ENCODE results near the gene ITPR2.
"Not testable (repeated sequence)": the region's sequence is repeated elsewhere in the genome, so short reads cannot be mapped to it uniquely, and the experiment has no call there.

The ITPR2 gene

DNA sequence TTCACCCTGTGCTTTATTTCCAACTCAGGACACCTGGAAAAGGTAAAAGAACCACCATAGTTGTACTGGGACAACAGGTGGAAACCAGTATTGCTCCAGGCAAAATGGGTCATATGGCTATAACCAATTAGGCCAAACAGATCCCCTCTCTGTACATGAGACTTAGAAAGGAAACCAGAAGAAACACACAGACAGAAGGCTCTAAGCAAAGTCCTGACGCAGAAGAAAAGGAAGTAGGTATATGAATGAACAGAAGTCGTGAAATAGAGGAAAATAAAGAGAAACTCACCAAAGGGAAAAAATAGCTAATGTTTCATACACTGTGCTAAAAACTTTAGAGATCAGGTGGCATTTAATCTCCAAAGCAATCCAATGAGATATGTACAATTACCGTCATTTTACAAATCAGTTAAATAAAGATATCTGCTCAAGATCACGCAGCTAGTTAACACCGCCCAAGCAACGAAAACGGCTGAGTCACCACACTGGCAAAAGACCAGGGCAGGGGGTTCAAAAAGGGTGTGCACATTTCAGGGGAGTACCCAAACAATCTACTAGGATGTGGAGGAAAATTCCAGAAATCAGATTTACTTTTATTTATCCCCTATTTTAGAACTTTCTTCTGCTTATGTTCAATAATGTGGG, 82.3 kb downstream of the ITPR2 start:
- no peak for DNase-seq

DNA sequence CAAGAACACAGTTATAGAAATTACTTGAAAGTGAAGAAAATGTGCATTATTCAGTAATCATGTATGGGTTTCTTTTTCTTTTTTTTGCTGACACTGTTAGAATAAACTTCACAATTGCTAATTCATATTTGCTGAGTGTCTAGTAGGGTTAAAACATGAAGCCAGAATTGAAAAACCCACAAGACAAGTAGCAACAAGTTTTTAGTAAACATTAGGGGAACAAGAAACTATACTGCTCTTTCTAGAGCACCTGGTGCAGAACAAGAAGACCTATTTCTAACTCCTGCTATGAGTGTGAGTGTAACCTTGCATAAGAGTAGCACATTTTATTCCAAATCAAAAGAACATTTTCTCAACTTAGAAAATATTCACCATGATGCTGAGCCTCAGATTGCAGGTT, 83.2 kb downstream of the ITPR2 start:
- no peak for DNase-seq

DNA sequence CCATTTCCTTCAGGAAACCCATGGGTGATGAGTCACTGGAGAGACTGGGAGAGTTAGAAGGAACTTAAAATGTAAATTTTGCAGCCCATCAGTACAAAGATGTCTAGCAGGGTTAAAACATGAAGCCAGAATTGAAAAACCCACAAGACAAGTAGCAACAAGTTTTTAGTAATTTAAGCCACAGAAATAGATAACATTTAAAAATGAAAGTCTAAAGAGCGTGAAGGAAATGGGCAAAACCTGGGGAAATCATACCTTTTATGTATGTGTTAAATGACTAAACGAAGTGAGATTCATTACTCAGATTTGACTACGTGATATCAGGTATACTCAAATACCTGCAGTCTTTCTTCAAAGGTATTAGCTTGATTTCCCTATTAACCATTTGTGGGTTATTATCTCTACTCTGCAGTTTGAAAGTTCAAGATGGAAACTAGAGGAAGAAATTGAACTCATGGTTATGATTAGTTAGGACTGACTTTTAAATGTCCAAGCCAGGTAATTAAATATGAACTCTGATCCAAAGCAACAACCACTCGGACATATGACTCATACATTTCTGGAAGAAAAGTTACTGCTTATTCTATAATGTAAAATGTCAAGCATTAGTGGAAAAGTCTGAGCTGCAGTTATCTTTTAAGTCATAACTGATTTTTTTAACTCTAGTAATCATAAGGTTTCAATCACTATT, 84.1 kb downstream of the ITPR2 start:
- no peak for DNase-seq

DNA sequence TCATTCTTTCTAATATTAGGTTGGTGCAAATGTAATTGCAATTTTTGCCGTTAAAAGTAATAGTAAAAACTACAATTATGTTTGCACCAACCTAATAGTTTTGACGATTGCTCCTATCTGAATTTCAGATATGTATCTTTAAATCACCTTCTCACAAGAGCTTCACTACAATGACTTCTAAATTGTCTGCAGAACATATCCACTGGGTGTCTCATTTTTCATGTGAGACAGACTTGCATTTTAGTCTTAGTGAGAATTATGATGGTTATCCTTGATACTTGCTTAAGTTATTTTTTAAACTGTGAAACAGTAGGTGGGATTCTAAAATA, 84.6 kb downstream of the ITPR2 start:
- no peak for DNase-seq

DNA sequence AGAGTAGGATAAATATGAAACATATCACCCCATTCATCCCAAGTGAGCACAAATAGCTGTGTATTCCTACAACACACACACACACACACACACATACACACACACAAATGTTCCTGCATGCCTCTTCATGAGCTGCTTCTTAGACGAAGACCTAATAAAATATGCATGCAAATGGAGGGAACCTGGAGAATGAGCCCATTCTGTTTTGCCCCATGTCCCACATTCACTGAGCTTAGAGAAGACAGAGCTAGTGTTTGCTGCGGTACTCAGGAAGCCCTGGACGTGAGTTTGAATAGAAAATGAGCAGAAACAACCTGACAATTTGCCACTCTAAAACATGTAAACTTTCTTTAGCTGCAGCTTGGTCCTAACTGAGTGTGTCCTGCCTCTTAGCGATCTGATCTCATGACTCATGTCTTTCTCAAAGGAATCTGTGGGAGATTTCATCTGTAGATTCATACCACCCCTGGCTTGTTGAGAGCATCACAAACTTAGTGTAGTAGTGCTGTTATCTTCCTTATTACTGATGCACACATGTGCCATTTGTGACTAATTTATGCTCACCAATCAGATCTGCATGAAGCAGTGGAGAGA, 86.8 kb downstream of the ITPR2 start:
- DNase-seq = no peak

DNA sequence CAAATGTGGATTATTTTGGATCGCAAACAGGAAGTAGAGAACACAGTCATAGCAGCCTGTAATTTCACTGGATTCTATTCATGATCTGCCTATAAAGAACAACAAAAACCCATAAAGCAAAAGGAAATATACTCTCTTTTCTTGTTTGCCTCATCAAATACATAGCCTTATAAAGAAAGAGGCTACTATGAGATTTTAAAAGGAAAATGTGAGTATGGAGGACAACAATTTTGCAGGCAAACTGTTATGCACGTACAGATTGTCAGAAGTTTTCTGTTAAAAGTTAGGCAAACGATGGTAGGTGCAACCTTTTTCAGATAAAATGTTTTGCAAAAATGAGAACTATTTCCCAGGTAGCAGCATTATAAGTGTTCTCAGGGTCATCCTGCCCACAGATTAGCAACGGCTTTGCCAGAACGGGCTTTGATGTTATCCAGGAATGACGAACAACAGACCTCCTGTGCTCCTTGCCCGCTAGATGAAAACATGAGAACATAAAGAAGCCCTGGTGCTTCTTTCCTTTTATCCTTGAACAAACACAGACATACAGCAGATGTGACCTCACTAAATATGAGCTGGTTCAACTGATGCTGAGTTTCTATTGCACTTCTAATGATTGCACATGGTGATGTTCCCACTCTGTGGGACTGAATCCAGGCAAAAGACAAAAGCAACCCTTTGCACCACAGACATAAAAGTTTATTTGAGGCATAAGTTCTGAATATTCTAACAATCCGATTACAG, 88.1 kb downstream of the ITPR2 start:
- DNase-seq = no peak

DNA sequence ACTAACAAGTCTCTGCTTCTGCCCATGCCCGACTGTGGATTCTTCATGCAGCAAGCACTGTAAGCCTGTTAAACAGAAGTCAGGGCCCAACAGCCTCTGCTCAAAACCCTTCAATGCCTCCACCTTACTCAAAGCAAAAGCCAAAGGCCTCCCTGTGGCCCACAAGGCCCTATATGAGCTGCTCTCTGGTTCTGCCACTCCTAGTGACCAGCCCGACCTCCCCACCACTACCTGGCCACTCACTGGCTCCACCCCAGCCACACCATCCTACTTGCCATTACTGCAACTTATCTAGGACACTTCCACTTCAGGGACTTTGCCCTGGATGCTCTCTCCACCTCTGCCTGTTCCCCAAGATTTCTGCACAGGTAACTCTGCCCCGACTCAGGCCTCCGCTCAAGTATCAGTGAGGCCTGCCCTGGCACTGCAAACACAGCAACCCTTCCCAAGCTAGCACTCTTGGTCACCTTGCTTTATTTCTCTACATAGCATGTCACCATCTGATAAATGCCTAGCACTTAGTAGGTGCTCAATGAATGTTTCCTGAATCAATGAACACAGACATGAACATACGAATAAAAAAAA, 88.9 kb downstream of the ITPR2 start:
- DNase-seq = no peak

DNA sequence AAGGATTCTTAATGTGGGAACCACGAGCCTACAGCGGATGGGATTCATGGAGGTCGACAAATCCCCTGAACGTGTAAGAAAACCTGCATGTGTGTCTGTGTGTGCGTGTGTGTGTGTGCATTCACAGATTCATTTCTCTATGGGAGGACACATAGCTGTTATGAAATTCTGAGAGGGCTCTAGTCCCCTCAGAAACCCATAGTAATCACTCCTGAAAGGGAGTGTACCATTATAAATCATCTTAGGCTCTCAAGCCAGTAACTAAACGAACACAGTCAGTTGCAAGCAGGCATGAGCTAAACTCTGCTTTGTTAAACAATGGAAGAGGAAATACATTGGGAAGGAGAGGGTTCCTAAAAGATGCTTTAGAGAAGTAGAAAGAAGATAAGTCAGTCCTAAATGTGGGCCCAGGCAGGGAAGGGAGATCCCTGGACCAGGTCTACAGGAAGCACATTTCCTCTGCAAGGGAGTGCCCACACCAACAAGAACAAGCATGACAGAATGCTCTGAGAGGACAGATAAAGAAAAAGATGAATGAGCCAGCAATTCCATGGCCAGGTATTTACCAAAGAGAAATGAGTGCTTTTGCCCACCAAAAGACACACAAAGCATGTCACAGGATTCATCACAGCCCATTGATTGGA, 91.3 kb downstream of the ITPR2 start:
- DNase-seq = no peak

DNA sequence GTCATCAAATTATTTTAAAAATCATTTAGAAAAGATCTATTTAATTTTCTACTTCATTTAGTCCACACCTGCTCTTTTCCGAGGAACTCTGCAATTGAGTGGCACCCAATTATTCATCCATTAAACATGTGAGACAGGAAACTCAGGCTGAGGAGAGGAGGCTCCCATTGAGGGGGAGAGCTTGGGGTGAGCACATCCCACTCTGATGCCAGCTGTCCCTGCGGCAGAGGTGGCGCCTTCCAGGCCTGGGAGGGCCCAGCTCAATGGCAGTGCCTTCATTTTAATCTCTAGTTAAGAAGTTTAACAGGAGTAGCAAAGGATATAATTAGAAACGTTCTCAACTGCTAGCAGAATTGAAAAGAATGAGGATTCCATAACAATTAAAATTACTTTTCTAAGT, 92.0 kb downstream of the ITPR2 start:
- no peak for DNase-seq

DNA sequence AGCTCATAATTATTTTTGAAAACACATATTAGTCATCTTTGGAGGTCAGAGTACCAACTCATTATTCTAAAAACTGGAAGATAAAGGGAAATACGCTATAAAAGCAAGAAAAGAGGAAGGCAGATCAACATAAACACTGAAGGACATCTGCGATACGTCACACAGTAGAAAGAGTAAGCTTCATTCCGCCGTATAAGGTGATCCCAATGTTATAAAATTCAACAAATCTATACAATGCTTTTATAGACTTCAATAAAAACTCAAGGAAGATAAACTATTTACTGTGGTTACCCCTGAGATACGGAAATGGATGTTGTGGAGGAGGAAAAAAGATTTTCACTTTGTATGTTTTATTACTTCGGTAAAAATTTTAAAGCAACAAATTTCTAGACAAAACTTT, 92.6 kb downstream of the ITPR2 start:
- no peak for DNase-seq

DNA sequence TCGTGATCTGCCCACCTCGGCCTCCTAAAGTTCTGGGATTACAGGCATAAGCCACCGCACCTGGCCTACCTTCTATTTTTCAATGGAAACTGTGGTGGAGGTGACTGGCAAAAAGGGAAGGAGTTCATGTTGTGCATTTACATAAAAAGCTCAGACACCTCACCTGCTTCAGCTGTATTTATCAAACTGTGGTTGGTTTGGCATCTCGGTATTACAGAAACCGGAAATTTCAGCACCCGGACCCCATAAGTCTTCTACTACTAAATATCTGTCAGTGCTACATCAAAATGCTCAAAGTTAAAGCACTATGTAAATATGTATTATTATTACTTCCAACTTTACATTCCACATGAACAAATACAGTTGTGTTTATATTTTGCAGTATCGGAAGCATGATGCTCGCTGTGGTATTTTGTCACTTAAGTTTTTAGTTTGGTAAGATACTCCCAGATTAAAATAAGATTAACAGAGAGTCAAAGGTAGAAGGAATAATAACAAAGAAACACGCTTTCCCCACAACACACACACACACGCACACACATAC, 95.4 kb downstream of the ITPR2 start:
- no peak for DNase-seq

DNA sequence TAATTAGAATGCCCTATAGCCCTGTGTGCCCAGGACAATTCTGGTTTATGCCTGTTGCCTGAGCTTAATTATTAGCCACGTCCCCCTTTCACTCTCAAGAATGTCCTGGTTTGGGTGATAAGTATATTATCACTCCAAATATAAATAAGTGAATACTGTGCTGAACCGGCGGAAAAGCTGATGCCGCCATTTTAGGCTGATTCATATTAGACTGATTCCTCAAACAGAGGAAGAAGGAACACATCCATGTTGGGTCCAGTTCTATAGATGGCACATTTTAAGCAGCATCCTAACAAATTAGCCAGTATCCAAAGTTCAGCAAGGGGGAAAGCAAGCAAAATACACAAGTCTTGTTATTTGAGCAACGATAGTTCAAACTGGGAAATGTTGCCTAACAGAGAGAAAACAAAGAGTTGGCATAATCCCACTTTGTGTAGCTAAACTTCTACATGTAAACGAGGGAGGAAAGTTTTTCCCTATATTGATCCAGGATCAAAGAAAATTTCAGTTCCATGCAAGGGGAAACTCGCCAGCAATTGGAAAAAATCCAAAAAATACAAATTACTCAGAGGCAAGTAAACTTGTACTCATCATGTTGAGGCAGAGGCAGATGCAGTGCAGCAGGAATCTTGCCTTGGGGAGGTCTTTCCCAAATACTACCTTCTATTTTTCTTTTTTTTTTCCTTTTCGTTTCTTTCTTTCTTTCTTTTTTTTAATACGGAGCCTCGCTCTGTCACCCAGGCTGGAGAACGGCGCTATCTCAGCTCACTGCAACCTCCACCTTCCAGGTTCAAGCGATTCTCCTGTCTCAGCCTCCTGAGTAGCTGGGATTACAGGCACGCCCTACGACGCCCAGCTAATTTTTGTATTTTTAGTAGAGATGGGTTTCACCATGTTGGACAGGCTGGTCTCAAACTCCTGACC, 96.2 kb downstream of the ITPR2 start:
- DNase-seq = no peak

DNA sequence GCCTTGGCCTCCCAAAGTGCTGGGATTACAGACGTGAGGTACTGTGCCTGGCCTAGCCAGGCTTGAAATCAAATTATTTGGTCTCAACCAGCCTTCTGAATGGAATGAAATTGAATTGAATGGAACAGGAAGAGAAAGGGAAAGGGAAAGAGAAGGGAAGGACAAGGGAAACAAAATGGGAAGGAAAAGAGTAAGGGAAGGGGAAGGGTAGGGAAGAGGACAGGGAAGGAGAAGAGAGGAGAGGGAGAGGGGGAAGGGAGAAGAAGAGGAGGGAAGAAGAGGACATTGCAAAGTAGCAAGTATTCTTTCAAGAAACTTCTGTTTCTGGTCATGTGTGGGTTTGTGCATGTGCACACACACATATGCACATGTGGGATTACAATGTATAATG, 97.8 kb downstream of the ITPR2 start:
- DNase-seq = no peak

DNA sequence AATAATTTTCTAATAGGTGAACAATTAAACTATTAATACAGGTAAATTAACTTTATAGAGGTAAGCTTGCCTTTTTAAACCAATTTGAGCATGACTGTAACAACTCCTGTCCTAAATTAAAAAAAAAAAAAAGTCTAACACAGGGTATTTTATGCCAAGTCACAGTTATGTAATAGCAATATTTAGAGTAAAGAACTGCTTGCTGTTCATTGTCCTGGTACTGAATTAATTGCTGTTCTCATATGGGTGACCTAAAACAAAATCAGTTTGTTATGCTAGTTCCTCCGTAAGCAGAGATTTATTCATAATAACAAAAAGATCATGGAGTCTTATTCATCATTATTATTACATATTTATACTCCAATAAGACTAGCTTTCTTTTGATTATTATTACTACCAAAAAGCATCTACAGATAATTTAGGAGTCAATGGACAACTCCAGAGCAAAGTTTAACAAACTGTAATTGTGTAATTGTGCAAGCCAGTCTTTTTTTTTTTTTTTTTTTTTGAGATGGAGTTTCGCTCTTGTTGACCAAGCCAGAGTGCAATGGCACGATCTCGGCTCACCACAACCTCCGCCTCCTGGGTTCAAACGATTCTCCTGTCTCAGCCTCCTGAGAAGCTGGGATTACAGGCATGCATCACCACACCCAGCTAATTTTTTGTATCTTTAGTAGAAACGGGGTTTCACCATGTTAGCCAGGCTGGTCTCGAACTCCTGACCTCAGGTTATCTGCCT, 98.3 kb downstream of the ITPR2 start:
- no peak for DNase-seq

DNA sequence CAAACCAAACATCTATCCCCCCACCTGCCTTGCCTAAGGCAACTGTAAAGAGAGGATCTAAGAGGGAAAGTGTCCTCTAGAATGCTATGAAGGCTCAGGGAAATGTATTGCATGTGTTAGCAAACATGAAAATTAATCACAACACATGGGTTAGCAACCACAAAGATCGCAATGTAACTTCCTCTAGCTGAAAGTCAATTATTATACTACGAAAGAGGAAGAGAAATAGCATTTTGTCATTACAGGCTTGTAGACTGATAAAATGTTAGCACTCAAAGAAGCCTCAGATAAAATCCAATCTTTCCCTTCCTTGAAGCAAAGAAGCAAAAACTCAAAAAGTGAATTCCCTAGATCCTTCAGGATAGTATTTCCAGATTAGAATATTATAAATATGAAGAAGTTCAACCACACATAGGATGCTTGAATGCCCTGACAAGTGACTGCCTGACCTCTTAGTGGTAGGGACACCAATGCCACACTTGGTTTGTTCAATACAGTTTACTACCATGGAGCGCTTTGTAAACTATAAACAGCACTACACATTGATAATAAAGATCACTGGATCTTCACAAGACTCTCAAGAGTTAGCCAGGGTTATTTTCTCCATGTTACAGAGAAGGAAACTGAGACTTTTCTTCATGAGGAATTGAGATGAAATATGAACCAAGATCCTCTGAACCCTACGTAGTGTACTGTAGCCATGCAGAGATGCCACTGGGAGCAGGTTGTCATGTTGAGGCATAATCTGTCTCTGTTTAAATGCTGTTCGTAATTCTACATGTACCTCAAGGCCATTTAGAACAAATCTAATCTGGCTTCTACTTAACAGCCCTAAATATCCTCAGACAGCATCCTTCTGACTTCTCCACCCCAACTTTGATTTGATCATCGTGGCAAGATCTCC, 100.7 kb downstream of the ITPR2 start:
- no peak for DNase-seq

DNA sequence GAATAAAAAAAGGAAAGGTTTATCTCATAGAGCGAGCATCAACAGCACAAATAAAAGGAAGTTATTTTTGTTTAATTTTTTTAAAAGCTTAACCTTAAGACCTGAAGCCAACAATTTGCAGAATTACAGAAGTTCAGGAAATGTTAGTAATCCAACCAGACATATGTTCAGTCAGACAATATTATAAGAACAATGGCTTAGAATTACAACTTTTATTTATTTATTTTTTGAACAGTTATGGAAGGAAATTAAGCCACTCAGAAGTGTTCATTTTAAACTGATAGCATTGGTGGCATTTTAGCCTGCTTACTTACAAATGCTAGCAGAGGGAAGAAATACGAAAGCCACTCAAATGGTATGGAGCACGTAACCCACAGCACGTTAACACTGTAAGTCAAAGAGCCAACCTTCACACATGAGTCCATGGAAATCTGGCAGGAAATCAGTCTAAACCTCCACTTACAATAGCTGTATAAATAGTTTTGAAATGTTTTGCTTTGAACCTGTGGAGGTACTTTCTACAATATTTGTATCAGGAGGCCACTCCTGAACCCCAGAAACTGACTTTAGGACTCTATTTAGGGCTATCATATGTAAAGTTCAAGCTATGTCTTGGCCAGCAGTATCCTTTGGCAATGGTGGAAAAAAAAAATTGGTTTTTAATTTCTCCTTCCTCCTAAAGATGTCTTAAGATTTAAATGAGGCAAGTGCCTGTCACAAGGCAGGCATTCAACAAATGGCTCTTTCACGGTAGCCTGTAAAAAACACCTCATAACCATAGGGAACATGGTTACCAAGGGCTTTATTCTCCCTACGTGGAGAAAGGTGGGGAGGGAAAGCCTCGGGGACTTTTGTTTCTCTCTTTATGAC, 102.3 kb downstream of the ITPR2 start:
- no peak for DNase-seq

DNA sequence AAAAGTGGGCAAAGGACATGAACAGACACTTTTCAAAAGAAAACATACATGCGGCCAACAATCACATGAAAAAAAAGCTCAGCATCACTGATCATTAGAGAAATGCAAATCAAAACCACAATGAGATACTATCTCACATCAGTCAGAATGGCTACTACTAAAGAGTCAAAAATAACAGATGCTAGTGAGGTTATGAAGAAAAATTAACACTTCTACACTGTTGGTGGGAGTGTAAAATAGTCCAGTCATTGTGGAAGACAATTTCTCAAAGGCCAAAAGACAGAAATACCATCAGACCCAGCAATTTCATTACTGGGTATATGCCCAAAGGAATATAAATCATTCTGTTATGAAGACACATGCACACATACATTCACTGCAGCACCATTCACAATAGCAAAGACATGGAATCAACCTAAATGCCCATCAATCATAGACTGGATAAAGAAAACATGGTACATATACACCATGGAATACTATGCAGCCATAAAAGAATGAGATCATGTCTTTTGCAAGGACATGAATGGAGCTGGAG, 103.8 kb downstream of the ITPR2 start:
- not testable (repeated sequence) for DNase-seq
